Stimulated activated CD8-positive, alpha-beta memory T cell treated with anti-CD3 and anti-CD28 coated beads, Interleukin-4, amount 100 ng/mL, for 48 hours (primary cell): ENCODE data around the gene ADGRD1.
"Not testable (repeated sequence)": the region's sequence is repeated elsewhere in the genome, so short reads cannot be mapped to it uniquely, and the experiment has no call there.

Source experiments
- DNase-seq: peaks from one replicate; pipeline ENCODE4 v3.0.0-alpha.2; 2020

ADGRD1 gene

GRCh38 chr12:131058700-131059099, 105.0 kb downstream of the ADGRD1 start:
- no peak for DNase-seq

GRCh38 chr12:131060011-131060703, 106.5 kb downstream of the ADGRD1 start:
- no peak for DNase-seq

- DNase-seq, result no peak
Measured at GRCh38 chr12:131061041-131061806, 107.5 kb downstream of the ADGRD1 start.

DNA sequence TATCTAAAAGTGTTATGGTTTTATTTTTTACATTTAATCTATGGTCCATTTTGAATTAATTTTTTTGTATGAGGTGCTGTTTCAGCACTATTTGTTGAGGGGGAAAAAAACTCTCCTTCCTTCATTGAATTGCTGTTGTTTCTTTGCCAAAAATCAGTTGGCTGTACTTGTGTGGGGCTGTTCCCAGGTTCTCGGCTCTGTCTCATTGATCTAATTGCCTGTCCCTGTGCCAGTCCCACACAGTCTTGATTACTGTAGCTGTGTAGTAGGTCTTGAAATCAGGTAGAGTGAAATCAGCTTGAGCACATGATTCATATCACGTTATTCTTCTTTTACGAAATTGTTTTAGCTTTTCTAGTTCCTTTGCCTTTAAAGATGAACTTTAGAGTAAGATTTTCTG, 109.7 kb downstream of the ADGRD1 start:
- DNase-seq, result no peak

DNA sequence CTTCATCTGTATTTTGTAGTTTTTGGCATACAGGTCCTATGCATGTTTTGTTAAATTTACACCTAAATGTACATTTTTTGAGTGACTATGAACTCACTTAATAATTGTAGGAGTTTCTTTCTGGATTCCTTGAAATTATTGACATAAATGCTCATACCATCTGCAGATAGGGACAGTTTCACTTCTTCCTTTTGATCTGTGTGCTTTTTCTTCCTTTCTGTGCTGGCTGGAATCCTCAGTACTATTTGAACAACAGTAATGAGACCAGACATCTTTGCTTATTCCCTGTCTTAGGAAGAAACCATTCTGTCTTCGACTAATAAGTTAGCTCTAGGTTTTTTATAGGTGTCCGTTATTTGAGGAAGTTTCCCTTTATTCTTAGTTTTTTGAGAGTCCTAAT, 110.3 kb downstream of the ADGRD1 start:
- DNase-seq, result no peak

DNA sequence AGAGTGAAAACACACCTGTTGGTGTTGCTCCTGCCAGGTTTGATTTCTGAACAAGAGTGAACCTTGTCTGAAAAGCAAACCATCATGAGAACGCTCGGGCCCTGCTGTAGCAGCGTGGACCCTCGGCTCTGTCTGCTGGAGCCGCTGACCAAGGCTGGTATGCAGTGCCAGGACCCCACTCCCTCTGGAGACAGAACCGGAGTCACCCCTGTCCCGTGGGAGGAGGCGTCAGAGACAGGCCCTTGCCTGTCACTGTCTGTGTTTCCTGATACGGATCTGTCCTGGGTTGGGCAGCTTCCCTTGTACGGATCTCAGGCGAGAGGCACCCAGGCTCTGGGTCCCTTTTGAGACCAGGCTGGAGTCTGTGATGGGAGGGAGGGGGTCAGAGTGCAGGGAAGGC, 111.6 kb downstream of the ADGRD1 start:
- DNase-seq, result no peak

GRCh38 chr12:131065801-131066200, 112.1 kb downstream of the ADGRD1 start:
- no peak for DNase-seq

DNA sequence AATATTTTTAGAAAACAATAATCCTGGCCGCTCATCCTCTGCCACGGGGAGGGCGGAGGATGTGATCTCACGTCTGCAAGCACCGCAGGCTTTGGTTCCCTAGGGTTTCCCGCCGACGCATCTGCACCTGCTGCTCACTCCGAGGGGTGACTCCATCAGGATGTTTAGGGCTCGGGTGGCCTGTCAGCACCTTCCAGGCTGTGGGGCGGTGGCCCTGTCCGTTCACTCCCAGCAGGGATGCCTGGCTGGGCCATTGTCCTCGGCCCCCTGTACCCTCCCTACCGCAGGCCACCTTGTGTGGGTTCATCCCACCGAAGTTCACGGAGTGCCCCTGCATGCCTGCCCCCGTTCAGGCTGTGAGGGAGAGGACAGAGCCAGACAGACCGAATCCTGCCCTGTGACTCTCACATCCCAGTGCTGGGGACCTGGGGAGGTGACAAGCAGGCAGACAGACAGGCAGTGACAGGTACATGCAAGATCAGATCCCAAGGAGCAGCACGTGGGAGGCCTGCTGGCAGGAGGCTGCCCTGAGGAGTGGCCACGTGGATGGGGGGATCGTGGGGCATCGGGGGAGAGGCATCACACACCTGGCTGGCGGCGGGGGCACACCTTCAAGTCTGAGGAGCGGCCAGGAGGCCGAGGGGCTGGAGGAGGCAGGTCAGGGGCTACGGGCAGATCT, 112.6 kb downstream of the ADGRD1 start:
- DNase-seq, result no peak

DNA sequence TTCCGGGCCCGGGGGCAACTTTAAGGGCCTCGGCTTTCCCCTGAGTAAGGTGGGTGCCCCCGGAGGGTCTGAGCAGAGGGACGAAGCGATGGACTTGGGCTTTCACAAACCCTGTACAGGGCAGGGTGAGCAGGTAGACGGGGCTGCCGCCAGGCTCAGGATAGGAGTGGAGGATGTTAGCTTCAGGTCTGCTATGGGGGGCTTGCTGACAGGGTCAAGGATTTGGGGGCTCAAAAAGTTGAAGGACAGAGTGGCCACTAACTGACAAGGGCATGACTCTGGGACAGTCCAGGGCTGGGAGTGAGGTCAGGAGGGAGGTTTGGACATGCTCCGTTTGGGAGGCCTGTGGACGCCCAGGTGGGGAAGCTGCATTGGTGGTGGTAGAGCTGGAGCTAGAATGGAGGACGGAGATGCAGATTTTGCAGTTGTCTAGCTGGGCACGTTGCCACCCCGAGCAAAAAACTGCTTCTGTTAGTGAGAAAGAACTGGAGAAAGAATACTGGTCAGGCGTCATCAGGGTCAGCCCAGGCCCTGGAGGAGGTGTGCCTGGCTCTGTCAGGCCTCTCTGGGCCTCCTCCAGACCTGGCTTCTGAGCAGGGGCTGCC, 113.3 kb downstream of the ADGRD1 start:
- no peak for DNase-seq

GRCh38 chr12:131067981-131068851, 114.5 kb downstream of the ADGRD1 start:
- DNase-seq, result no peak

GRCh38 chr12:131068926-131069720, 115.4 kb downstream of the ADGRD1 start:
- DNase-seq, result not testable (repeated sequence)

DNA sequence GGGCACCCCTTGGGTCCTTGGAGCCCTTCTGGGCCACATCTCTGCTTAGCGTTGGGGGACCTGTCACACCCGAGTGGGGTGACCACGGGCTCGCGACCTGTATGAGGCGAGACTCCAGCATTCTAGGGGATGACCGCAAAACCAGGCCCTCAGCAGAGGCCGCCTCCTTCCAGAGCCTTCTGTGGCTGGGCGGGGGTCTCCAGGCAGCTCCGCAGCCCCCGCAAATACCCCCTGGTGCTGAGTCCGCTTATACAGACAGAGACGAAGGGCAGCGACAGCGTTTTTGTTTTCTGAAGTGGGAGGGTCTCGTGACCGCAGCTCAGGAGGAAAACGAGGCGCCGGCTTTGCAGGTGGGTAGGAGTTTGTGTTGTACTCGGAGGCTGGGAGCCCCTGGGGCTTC, 116.4 kb downstream of the ADGRD1 start:
- not testable (repeated sequence) for DNase-seq

GRCh38 chr12:131070668-131071067, 117.0 kb downstream of the ADGRD1 start:
- DNase-seq, result not testable (repeated sequence)

DNA sequence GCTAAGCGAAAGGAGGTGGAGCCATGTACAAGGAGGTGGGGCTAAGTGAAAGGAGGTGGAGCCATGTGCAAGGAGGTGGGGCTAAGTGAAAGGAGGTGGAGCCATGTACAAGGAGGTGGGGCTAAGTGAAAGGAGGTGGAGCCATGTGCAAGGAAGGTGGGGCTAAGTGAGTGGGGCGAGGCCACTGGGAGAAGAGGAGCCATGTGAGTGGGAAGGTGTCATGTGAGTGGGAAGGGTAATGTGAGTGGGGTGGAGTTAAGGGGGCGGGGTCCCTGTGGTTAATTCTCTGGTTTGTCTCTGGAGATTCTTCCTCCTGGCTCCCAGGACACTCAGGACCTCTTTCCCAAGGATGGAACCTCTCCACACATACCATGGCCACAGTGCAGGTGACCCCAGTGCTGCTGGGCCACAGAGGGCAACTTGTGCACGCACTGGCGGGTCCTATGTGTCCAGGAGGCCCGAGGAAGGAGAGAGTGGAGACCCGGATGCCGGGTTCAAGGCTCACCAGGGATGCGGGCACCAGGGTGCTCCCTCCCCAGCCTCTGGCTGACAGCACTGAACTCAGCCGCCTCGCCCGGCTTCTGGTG, 117.6 kb downstream of the ADGRD1 start:
- not testable (repeated sequence) for DNase-seq

GRCh38 chr12:131071950-131072349, 118.2 kb downstream of the ADGRD1 start:
- DNase-seq, result not testable (repeated sequence)

DNA sequence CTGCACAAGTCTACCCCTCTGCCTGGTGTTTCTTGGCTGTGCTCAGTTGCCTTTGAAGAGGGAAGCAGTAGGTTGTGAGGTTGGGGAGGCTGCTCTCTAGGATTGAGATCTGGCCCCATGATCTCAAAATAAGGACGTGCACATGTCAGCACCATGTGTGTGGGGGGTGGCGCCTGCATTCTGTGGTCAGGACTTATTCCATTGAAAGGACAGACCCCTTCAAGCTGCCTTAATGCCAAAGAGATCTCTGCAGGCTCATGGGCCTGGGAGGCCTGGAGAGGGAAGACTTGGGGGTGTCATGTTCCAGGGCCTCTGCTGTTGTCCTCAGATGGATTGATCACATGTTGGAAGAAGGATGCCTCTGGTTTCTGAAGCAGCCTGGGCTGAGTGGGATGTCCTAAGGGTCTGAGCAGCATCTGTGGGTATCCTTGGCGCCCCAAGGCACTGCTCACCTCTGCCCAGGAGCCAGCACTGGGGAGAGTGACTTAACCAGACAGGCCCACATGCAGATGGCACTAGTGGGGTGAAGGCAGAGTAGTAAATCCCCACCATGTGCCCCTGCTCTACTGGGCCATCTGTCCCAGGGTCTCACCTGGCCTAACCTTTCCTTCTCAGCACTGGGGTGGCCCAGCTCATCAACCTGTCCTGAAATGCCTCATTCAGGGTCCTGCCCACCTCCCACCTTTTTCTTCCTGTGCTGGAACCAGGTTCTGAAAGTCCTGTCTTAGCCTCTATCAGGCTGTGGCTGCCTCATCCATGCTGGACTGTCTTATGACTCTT, 118.9 kb downstream of the ADGRD1 start:
- no peak for DNase-seq

GRCh38 chr12:131074221-131075083, 120.7 kb downstream of the ADGRD1 start:
- DNase-seq, result no peak

DNA sequence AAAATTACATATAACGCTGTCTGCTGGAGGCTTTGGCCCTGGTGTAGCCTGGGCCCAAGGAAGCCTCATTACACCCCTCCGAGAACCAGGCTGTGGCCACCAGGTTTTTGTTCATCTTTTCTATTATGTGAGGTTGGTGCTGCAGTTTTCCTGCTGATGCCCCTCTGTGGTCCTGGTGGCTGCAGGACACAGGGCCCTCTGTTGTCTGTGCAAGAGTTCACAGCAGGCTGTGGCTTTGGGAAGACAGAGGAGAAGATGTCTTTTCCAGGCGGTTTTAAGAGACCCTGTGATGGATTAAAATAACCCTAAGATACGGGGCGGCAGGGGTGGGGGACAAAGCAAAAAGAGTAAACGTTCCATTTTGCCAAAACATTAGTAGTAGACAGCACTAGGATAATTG, 121.5 kb downstream of the ADGRD1 start:
- no peak for DNase-seq

DNA sequence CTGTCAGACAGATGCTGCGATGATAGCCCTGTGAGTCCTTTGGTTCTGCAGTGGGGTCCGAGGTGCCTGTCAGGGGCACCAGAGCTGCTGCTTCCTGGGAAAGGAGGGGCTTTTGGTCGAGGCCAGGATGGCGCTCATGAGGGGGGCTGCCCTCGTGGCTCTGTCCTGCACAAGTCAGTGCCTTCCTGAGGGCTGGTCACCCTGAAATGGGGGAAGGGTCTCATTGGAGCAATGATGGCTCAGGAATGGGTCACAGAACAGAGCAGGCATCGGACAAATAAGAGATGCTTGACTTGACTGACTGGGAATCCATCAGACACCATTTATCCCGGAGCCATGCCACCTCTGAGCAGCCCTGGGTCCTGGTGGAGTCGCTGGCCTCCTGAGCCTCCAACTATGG, 121.9 kb downstream of the ADGRD1 start:
- no peak for DNase-seq
